Fibroblast of mammary gland (primary cell): ENCODE results near the gene TANGO2.

Experiments used
- DNase-seq: peaks from one replicate; pipeline ENCODE4 v3.0.0-alpha.2; 2010; ENCODE audit warnings: low read depth
- H3K4me3 ChIP-seq: 2 replicates; pipeline ENCODE4 v1.5.1; 2011; ENCODE audit warnings: low read depth, mild to moderate bottlenecking, low read length, moderate library complexity; ENCODE audit not compliant: control insufficient read depth
- CTCF ChIP-seq: conservative IDR thresholded peaks from 2 replicates; pipeline ENCODE4 v1.5.1; 2011; ENCODE audit warnings: low read depth, low read length, inconsistent platforms; ENCODE audit not compliant: control insufficient read depth, insufficient read depth

The TANGO2 gene

GRCh38 chr22:20024650-20025397, 3.9 kb downstream of the TANGO2 start:
- TF ChIP-seq CTCF, result no peak
- no peak overlapping the region for H3K4me3 ChIP-seq
- DNase-seq, result no peak

DNA sequence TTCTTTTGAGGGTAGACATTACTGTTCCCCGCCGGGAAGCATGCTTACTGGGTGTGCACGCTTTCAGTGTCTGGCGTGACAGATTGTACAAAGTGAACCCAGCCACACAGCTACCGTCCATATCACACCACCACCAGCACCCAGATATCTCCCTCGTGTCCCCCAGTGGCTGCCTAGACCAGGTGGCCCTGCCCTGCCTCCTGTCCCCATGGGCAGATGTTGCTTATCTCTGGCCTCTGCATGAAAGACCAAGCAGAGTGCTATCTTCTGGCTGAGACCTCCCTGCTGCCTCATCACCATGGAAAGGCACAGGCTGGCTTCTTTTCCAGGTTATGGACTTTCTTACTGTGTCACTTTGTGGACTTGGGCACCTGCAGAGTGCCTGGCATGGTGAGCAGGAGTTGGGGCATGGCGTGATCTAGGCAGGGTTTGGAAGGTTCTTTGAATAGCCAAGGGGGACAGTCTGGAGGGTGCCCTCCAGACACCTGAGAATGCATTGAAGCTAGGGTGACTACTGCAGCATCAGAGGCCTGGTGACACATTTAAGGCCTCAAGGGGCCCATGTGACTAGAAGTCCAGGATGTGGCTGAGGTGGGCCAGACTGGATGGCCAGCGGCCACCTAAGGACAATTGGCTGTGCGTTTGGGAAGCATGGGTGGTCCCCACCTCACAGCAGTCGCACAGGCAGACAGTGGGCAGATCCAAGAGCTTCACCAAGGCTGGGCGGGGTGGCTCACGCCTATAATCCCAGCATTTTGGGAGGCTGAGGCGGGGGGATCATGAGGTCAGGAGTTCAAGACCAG, 4.7 kb downstream of the TANGO2 start:
- H3K4me3 ChIP-seq, result no peak overlapping the region
- no peak for TF ChIP-seq CTCF
- no peak for DNase-seq

- no peak for DNase-seq
- TF ChIP-seq CTCF, result no peak
- no peak overlapping the region for H3K4me3 ChIP-seq
Measured at GRCh38 chr22:20026204-20026908, 5.4 kb downstream of the TANGO2 start.

DNA sequence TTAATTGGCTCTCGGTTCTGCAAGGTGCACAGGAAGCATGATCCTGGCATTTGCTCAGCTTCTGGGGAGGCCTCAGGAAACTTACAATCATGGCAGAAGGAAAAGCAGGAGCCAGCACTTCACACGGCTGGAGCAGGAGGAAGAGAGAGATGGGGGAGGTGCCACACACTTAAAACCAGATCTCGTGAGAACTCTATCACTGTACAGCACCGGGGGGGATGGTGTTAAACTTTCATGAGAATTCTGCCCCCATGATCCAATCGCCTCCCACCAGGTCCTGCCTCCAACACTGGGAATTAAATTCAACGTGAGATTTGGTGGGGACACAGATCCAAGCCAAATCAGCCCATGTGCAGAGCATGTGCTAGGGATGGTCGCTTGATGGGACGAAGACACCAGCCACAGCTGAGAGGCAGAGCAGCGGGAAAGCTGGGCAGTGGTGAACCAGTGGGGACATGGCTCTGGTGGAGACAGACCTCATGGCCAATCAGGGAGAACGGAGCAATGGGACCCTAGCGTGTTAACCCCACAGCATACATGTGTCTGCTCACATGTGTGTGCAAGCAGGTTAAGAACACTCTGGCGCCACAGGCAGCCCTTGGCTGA, 6.2 kb downstream of the TANGO2 start:
- no peak for DNase-seq

GRCh38 chr22:20027966-20028854, 7.3 kb downstream of the TANGO2 start:
- peak; percentile 41 for TF ChIP-seq CTCF
- H3K4me3 ChIP-seq, result no peak overlapping the region
- DNase-seq, result peak; percentile 28

More for the DNA sequence above, 6.2 kb downstream of the TANGO2 start:
- no peak overlapping the region for H3K4me3 ChIP-seq
- TF ChIP-seq CTCF, result no peak
